Measurements from ENCODE around the gene CTDSPL2.
"Not testable (repeated sequence)": the region's sequence is repeated elsewhere in the genome, so short reads cannot be mapped to it uniquely, and the experiment has no call there.

Gene CTDSPL2

DNA sequence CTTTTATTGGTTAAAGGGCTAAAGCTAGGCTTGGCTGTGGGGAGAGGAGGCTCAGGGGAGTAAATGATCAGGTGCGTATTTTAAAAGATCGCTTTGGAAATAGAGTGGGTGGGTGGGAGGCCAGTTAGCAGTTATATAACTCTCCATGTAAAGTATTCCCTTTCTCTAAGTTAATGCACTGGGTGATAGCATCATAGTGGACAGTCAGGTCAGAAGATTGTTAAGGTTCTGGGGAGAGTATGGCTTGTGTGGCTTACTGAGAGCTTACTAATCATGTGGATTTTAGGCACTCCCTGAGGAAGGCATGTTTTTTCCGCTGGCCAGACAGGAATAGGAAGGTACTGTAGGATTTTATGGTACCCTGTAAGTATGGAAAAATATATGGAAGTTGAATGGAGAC, 103.2 kb downstream of the CTDSPL2 start:
- DNase-seq (ENCODE audit: insufficient read length, low spot score) (no peak), FAIRE-seq (no peak)
- TF ChIP-seq, protein P1, sequence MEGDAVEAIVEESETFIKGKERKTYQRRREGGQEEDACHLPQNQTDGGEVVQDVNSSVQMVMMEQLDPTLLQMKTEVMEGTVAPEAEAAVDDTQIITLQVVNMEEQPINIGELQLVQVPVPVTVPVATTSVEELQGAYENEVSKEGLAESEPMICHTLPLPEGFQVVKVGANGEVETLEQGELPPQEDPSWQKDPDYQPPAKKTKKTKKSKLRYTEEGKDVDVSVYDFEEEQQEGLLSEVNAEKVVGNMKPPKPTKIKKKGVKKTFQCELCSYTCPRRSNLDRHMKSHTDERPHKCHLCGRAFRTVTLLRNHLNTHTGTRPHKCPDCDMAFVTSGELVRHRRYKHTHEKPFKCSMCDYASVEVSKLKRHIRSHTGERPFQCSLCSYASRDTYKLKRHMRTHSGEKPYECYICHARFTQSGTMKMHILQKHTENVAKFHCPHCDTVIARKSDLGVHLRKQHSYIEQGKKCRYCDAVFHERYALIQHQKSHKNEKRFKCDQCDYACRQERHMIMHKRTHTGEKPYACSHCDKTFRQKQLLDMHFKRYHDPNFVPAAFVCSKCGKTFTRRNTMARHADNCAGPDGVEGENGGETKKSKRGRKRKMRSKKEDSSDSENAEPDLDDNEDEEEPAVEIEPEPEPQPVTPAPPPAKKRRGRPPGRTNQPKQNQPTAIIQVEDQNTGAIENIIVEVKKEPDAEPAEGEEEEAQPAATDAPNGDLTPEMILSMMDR (IDR thresholded peaks at IDR 0.05; ENCODE audit: insufficient read depth, missing control alignments), result no peak

DNA sequence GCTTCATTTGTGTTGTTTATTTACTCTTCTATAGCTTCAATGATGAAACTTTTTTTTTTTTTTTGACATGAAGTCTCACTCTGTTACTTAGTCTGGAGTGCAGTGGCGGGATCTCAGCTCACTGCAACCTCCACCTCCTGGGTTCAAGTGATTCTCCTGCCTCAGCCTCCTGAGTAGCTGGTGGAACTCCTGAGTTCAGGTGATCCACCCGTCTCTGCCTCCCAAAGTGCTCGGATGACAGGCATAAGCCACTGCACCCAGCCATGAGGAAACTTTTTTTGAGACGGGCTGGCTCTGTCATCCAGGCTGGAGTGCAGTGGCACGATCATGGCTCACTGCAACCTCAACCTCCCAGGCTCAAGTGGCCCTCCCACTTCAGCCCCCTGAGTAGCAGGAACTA, 104.8 kb downstream of the CTDSPL2 start:
- DNase-seq (ENCODE audit: insufficient read length, low spot score); FAIRE-seq: not testable (repeated sequence)

DNA sequence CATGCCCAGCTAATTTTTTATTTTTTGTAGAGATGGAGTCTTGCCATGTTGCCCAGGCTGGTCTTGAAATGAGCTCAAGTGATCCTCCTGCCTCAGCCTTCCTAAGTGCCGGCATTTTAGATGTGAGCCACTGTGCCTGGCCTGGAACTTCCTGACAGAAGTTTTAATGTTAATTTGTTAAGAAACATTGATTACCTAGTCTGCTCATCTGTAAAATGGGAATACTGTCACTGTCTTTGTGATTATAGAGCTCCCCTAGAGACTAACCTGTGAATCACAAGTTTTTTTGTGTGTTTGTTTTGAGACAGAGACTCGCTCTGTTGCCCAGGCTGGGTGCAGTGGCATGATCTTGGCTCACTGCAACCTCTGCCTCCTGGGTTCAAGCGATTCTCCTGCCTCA, 105.3 kb downstream of the CTDSPL2 start:
- TF ChIP-seq, protein P1 (IDR thresholded peaks at IDR 0.05; ENCODE audit: insufficient read depth, missing control alignments), result no peak
- FAIRE-seq (no peak), DNase-seq (ENCODE audit: insufficient read length, low spot score) (no peak)

DNA sequence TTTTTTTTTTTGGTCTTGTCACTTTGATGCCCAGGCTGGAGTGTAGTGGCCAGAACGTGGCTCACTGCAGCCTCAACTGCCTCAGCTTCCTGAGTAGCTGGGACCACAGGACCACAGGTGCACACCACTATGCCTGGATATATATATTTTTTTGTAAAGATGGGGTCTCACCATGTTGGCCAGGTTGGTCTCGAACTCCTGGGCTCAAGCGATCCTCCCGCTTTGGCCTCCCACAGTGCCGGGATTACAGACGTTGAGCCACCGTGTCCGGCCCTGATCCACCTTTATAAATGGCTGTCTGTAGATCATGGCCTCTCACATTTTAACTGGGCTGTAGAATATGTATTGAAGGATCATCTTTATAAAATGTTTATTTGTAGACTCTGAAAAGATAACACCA, 107.7 kb downstream of the CTDSPL2 start:
- TF ChIP-seq, protein P1 (IDR thresholded peaks at IDR 0.05; ENCODE audit: insufficient read depth, missing control alignments), result no peak
- DNase-seq (ENCODE audit: insufficient read length, low spot score) (no peak), FAIRE-seq (no peak)

DNA sequence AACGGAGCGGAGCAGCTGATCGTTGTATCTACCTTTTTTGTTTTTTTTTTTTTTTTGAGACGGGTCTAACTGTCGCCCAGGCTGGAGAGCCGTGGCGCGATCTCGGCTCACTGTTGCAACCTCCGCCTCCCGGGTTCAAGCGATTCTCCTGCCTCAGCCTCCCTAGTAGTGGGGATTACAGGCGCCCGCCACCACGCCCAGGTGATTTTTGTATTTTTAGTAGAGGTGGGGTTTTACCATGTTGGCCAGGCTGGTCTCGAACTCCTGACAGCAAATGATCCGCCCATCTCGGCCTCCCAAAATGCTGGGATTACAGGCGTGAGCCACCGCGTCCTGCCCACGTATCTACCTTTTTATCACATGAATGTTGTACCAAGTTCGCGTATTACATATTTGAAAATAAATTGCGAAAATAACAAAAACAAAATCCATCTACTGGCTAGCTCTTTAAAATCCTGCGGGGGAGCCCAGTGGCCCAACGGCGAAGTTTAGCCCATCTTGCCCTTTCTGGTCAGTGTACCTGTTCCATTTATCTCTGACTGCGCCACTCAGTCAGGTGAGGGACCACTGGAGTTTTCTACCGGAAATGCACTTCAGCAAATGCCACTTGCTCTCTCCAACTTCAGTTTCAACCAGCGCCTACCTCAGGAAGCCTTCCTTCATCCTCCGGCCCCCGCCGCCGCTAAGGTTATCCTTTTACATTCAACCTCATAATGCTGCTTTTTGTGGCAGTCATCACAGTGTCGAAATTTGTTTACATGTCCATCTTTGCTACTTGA, 108.3 kb downstream of the CTDSPL2 start:
- FAIRE-seq, result no peak
- TF ChIP-seq, protein P1 (IDR thresholded peaks at IDR 0.05; ENCODE audit: insufficient read depth, missing control alignments), result no peak
- no peak for DNase-seq (ENCODE audit: insufficient read length, low spot score)

DNA sequence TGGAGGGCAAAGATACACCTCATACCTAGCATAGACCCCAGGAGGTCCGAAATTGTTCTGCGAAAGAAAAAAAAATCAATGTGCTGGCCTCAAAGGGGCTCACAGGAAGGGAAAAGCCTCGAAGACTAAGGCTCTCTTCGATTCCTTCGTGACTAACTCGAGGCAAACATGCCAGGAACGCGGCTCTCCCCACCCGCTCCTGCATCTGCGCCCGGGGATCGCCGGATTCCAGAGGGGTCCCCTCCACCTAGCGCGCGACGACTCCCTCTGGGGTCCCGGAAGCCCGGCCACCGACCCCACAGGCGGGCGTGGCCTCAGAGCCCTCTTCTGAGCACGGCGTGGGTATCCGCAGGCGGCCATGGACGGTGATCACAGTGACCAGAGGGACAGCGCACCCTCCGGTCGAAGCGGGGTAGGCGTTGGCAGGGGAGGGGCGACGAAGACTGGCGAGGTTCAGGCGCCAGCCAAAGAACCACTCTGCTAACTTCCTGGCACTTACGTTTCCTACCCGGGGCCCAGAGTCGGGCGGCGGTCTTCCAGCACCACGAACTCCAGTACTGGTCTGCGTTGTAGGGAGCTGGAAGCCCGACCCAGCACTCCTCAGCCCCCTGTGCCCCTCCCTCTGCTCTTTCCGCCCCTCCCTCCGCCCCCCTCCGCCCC, 109.0 kb downstream of the CTDSPL2 start:
- peak; percentile 79 for DNase-seq (ENCODE audit: insufficient read length, low spot score)
- TF ChIP-seq, protein P1 (IDR thresholded peaks at IDR 0.05; ENCODE audit: insufficient read depth, missing control alignments), result peak; percentile 20
- FAIRE-seq, result no peak

DNA sequence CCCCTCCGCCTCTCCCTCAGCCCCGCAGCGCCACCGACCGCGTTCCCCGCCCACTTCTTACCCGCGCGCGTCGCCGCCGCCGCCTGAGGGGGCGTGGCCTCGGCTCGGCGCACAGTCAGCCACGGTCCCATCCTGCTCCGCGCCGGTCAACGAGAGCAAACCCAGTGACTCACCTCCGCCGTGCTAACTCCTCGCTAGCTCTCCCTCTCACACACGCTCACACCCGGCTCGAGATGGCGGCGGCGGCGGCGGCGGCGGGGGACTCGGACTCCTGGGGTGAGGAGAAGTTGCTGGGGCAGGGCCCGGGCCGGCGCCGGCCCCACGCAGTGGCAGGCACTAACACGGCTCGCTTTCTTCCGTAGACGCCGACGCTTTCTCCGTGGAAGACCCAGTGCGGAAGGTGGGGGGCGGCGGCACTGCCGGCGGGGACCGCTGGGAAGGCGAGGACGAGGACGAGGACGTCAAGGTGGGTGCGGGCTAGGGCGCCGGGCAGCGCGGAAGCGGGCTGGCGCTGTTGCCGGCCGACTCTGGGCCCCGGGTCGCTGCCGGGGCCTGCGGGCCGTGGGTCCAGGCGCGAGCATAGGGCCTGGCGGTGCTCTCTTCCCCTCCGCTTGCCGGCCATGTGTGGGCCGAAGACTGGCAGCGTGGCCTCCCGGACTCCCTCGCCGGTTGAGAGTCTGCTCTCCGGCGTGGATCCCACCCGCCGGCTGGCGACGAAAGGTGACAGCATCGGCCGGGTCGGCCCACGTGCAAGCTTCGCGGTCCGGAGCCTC, 109.7 kb downstream of the CTDSPL2 start, which contains the start of gene EIF3J:
Gene EIF3J, plus strand, starts transcription at position 186 of the 773 bp plus-strand sequence. Its CDS starts 48 bp downstream, at position 234.
- TF ChIP-seq, protein P1 (IDR thresholded peaks at IDR 0.05; ENCODE audit: insufficient read depth, missing control alignments), result no peak
- FAIRE-seq, result no peak
- no peak for DNase-seq (ENCODE audit: insufficient read length, low spot score)

All from D721Med (cell line).